SK-N-MC (cell line): Measurements from ENCODE around the gene SLC47A2.

ENCODE experiments used
- DNase-seq: peaks from one replicate; pipeline ENCODE4 v3.0.0-alpha.2; 2011; ENCODE audit warnings: low read depth, low spot score
- H3K27ac ChIP-seq: fragments of 200-600 bp; sonication (generic); 2 replicates; pipeline ENCODE4 v1.5.1; 2016; ENCODE audit warnings: mixed run types
- H3K36me3 ChIP-seq: fragments of 200-600 bp; sonication (generic); 2 replicates; pipeline ENCODE4 v1.6.1; 2017; ENCODE audit warnings: antibody characterized with exemption, low read length, mixed read lengths; ENCODE audit not compliant: insufficient read depth
- H3K4me3 ChIP-seq: fragments of 200-600 bp; sonication (generic); 2 replicates; pipeline ENCODE4 v1.5.1; 2016
- H3K9ac ChIP-seq: fragments of 200-600 bp; sonication (generic); 2 replicates; pipeline ENCODE4 v1.8.0; 2017; ENCODE audit warnings: mixed run types, mixed read lengths; ENCODE audit not compliant: insufficient read length
- H3K9me3 ChIP-seq: fragments of 200-600 bp; sonication (generic); 2 replicates; pipeline ENCODE4 v1.6.1; 2017; ENCODE audit warnings: low read depth, mild to moderate bottlenecking, antibody characterized with exemption, low read length, moderate library complexity, mixed read lengths
- EZH2 ChIP-seq: fragments of 200-600 bp; sonication (generic); IDR thresholded peaks from one replicate; pipeline ENCODE4 v1.6.1; 2017; ENCODE audit warnings: antibody characterized with exemption
- FOXP2 ChIP-seq: optimal IDR thresholded peaks from 2 replicates; pipeline ENCODE3; 2011; ENCODE audit warnings: mild to moderate bottlenecking, moderate library complexity; ENCODE audit not compliant: insufficient read depth; ENCODE audit errors: extremely low read length, control extremely low read depth
- POLR2AphosphoS5 ChIP-seq: IDR thresholded peaks from 2 replicates; pipeline ENCODE4 v1.6.1; 2012; ENCODE audit warnings: mild to moderate bottlenecking, low read depth, low read length, borderline replicate concordance

Gene SLC47A2

GRCh38 chr17:19659366-19660177 is 56.8 kb downstream of the SLC47A2 start:
- peaks cover 25% of the 10 kb centered on the region; the same call in 1 of the 2 replicates for H3K36me3 ChIP-seq
- no peak for DNase-seq
- TF ChIP-seq POLR2AphosphoS5 (no peak), FOXP2 (no peak), EZH2 (no peak)
- no peak overlapping the region for H3K4me3 ChIP-seq
- no peak overlapping the region for H3K27ac ChIP-seq
- no peak overlapping the region for H3K9ac ChIP-seq
- H3K9me3 ChIP-seq, result no peaks in the 10 kb centered on the region

DNA sequence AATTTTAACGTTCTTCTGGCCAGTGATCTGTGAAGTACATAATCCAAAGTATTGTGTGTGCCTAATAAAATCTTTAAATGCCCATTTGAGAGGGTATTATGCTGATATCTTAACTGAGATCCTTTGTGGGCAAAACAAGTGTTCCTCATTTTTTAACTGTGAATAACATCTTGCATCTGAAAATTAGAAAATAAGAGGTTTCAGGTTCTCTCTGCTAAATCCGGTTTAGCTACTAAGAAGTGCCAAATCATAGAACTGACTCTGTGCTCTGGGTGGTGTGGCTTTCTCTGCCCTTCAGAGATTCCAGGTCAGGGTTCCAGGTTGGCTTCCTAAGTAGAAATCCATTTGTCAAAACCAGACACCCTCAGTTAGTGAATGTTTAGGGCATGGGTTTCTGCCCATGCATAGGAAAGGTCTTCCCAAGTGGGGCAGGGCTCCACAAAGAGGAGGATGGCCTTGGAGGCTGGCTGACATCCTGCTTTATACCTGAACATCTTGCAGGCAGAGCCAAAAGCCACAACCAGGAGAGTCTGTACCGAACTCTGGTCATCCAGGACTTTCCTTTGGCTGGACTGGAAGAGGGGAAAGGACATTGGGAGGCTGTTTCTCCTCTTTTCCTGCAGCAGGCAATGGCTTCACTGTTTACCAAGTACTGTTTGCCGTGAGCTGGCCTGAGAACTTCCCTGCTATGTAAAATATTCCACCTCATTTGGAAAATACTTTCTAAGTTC is 59.4 kb downstream of the SLC47A2 start:
- no peaks in the 10 kb centered on the region for H3K9me3 ChIP-seq
- DNase-seq, result no peak
- peaks cover 30% of the 10 kb centered on the region for H3K36me3 ChIP-seq
- H3K4me3 ChIP-seq, result no peak overlapping the region
- TF ChIP-seq EZH2 (no peak), FOXP2 (no peak), POLR2AphosphoS5 (no peak)
- H3K27ac ChIP-seq, result no peak overlapping the region
- H3K9ac ChIP-seq, result no peak overlapping the region

DNA sequence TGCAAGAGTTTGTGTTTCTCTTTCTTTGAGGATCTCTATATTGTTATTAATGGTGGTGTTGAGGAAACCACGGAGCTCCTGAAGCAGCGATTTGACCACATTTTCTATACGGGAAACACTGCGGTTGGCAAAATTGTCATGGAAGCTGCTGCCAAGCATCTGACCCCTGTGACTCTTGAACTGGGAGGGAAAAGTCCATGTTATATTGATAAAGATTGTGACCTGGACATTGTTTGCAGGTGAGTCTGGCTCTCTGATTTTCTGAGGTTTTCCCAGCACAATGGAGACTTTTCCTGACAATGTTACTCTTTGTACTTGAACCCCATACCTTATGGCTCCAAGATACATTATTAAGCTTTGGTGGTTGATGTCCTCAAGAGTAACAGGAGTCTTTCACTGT is 60.0 kb downstream of the SLC47A2 start:
- no peak for DNase-seq
- no peak overlapping the region for H3K9ac ChIP-seq
- no peak overlapping the region for H3K27ac ChIP-seq
- TF ChIP-seq POLR2AphosphoS5 (no peak), FOXP2 (no peak), EZH2 (no peak)
- no peaks in the 10 kb centered on the region for H3K9me3 ChIP-seq
- no peak overlapping the region for H3K4me3 ChIP-seq
- H3K36me3 ChIP-seq, result peaks cover 35% of the 10 kb centered on the region

- no peak overlapping the region for H3K4me3 ChIP-seq
- DNase-seq, result no peak
- H3K9ac ChIP-seq, result no peak overlapping the region
- no peaks in the 10 kb centered on the region for H3K9me3 ChIP-seq
- TF ChIP-seq FOXP2 (no peak), POLR2AphosphoS5 (no peak), EZH2 (no peak)
- H3K27ac ChIP-seq, result no peak overlapping the region
- peaks cover 35% of the 10 kb centered on the region for H3K36me3 ChIP-seq
These were observed 61.5 kb downstream of the SLC47A2 start for GRCh38 chr17:19654896-19655295.

GRCh38 chr17:19654342-19654886 is 62.0 kb downstream of the SLC47A2 start:
- peaks cover 35% of the 10 kb centered on the region for H3K36me3 ChIP-seq
- H3K9me3 ChIP-seq, result no peaks in the 10 kb centered on the region
- TF ChIP-seq POLR2AphosphoS5 (no peak), FOXP2 (no peak), EZH2 (no peak)
- H3K9ac ChIP-seq, result no peak overlapping the region
- no peak overlapping the region for H3K27ac ChIP-seq
- no peak overlapping the region for H3K4me3 ChIP-seq
- DNase-seq, result no peak

GRCh38 chr17:19652595-19652994 is 63.8 kb downstream of the SLC47A2 start:
- H3K27ac ChIP-seq, result no peak overlapping the region
- H3K9me3 ChIP-seq, result no peaks in the 10 kb centered on the region
- DNase-seq, result no peak
- no peak overlapping the region for H3K9ac ChIP-seq
- H3K4me3 ChIP-seq, result no peak overlapping the region
- peaks cover 35% of the 10 kb centered on the region for H3K36me3 ChIP-seq
- TF ChIP-seq EZH2, result no peak
- no peak for TF ChIP-seq POLR2AphosphoS5
- no peak for TF ChIP-seq FOXP2

DNA sequence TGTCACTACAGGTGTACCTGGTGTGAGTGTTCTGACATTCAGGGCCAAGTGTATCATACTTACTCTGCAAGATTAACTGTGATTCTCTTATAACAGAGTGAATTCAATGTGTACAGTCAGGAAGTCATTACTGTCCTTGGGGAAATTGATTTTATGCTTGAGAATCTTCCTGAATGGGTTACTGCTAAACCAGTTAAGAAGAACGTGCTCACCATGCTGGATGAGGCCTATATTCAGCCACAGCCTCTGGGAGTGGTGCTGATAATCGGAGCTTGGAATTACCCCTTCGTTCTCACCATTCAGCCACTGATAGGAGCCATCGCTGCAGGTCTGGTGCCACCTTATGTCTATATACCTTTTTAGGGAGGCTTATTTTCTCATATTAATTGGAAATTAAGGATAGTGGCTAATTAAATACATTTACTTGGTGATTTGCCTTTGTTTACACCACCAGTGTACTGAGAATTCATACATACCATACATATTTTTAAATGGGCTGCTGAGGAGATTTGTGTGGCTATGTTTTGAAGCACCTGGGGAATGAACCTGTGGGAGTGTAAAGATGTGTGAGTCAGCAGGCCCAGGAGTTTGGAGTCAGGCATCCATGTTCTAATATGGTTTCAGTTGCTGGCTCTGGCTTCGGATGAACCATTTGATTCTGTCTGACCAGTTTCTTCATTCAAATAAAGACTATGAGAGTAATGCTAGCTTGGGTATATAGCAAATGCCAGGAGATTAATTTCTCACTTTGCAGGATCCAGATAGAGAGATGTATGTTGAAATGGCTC is 64.7 kb downstream of the SLC47A2 start:
- no peaks in the 10 kb centered on the region for H3K9me3 ChIP-seq
- H3K27ac ChIP-seq, result no peak overlapping the region
- no peak overlapping the region for H3K9ac ChIP-seq
- H3K36me3 ChIP-seq, result peaks cover 35% of the 10 kb centered on the region
- TF ChIP-seq FOXP2 (no peak), POLR2AphosphoS5 (no peak), EZH2 (no peak)
- no peak overlapping the region for H3K4me3 ChIP-seq
- DNase-seq, result no peak
